Left lung (tissue), 10 donors: Measurements from ENCODE around the gene OTUD7B. TPM values are rescaled to one million over a fixed set of nuclear protein-coding genes. Genes with fewer than 3 reads are reported as not detected.
A peak's percentile ranks its signal among the peaks of the same experiment; 100 is the strongest.

Source experiments
- ATAC-seq: fragments of 200-7000 bp; cut with Tn5 transposase; one replicate; pipeline ENCODE4 v1.9.1; 2020; ENCODE audit warnings: moderate library complexity
- DNase-seq, 4 donors: peaks; one replicate each; pipeline ENCODE4 v3.0.0-alpha.2; 2013 to 2020
- H3K27ac ChIP-seq, 2 donors: fragments of 200-600 bp; sonication (generic) in 1 of 2; one replicate each; pipeline versions ENCODE4 v1.5.0 to v1.8.0; 2020 to 2021
- H3K27me3 ChIP-seq, 2 donors: fragments of 200-600 bp; sonication (generic) in 1 of 2; one replicate each; pipeline versions ENCODE4 v1.5.0 to v1.8.0; 2020 to 2021
- H3K36me3 ChIP-seq, 2 donors: fragments of 200-600 bp; sonication (generic) in 1 of 2; one replicate each; pipeline versions ENCODE4 v1.5.0 to v1.8.0; 2020 to 2021
- H3K4me1 ChIP-seq, 2 donors: fragments of 200-600 bp; one replicate each; pipeline ENCODE4 v1.8.0; 2021
- H3K4me3 ChIP-seq, 2 donors: fragments of 200-600 bp; sonication (generic) in 1 of 2; one replicate each; pipeline versions ENCODE4 v1.5.0 to v1.8.0; 2020 to 2021; ENCODE audit warnings: mild to moderate bottlenecking in 1 of 2
- H3K9me3 ChIP-seq, 2 donors: fragments of 200-600 bp; sonication (generic) in 1 of 2; one replicate each; pipeline versions ENCODE4 v1.5.0 to v1.8.0; 2020 to 2021
- intact Hi-C, 2 donors: fragments of 100-400 bp; cut with DNase I; formaldehyde crosslinking; loops; one replicate each; pipeline versions ENCODE4 v1.11.2 to v1.14.2; 2022
- polyA plus RNA-seq, 6 donors: library from polyadenylated mRNA; unstranded; fragments of 120-200 nt; gene quantifications; one replicate each; pipeline ENCODE4 v1.2.1, GENCODE V29; 2013; ENCODE audit not compliant: insufficient read length in 6 of 6
- total RNA-seq, 2 donors: library from RNA; stranded (reverse); fragmentation: NEBNext Ultra II Directional; extraction: Animal tissue kit (Norgen Biotek cat#: 25700); gene quantifications; one replicate each; pipeline ENCODE4 v1.2.1, GENCODE V29; 2021
- TF ChIP-seq, protein P1 (sequence below), 2 donors: fragments of 200-600 bp; sonication (generic) in 1 of 2; IDR thresholded peaks; one replicate each; pipeline versions ENCODE4 v1.5.0 to v1.8.0; 2021; ENCODE audit warnings: antibody characterized with exemption in 2 of 2
- donor health status: DM: no; HTN: yes; CAD: no.
- donor health status: DM: no; HTN: no; CAD: no.

The OTUD7B gene
- total and polyA plus RNA-seq, 8 donors: 18.9 to 31.7 (median 20.4) TPM

DNA sequence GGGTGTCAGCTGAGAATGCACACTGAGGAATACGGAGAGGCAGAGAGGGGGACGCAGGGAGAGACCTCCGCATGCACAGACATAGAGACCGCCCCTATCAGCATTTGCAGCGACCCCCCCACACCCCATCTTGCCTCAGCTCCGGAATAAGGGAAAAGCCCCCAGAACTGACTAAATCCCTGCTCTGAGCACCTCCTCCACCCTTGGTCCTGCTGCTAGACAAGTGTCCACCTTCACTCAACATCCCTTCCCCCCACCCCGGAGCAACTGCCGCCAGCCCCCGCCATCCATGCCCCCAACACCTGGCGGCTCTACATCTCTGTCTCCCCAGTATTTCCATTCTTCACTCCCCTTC is 93.7 kb downstream of the OTUD7B start:
- Histone ChIP-seq H3K36me3 (peaks cover 0 to 8% of the 10 kb centered on the region in 2 donors), H3K27ac (no peak overlapping the region), H3K27me3 (peaks cover 0 to 23% of the 10 kb centered on the region in 2 donors), H3K4me3 (peak overlapping the region in 1 of 2 donors; percentile 30), H3K9me3 (no peaks in the 10 kb centered on the region), H3K4me1 (peaks cover 0 to 24% of the 10 kb centered on the region in 2 donors)
- DNase-seq (no peak), ATAC-seq (no peak)
- TF ChIP-seq, protein P1, sequence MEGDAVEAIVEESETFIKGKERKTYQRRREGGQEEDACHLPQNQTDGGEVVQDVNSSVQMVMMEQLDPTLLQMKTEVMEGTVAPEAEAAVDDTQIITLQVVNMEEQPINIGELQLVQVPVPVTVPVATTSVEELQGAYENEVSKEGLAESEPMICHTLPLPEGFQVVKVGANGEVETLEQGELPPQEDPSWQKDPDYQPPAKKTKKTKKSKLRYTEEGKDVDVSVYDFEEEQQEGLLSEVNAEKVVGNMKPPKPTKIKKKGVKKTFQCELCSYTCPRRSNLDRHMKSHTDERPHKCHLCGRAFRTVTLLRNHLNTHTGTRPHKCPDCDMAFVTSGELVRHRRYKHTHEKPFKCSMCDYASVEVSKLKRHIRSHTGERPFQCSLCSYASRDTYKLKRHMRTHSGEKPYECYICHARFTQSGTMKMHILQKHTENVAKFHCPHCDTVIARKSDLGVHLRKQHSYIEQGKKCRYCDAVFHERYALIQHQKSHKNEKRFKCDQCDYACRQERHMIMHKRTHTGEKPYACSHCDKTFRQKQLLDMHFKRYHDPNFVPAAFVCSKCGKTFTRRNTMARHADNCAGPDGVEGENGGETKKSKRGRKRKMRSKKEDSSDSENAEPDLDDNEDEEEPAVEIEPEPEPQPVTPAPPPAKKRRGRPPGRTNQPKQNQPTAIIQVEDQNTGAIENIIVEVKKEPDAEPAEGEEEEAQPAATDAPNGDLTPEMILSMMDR (IDR thresholded peaks at IDR 0.05): no peak
- intact Hi-C loops: no loop called here

DNA sequence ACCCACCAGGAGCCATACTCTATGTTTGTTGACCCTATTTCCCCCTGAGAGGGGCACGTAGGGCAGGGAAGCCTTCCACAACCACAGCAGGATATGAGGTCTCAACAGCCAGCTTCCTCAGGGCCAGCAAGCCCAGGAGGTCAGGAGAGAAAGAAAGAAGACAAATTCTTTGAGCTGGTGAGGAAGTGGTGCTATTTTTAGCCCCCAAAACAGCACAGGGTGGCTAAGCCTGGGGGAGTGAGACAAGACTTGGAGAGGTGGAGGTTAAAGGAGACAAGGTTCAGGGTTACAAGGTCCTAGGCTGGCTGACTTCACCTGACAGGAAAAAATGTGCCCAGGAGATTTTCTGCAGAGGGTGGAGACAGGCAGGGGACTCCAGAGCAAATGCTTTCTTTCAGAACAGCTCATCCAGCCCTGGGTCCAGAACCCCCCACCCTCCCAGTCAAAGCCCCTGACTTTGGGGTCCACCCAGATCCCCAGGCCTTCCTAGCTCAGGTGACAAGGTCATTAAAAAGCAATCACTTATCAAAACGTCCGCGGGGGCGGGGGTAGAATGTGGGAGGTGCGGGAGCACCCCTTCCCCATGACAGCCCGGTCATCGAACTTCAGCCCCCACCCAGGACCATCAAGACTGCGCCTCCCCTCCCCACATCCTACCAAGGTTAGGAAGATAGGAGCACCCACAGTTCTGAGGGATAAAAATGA is 94.2 kb downstream of the OTUD7B start:
- no peak for ATAC-seq
- TF ChIP-seq, protein P1 (IDR thresholded peaks at IDR 0.05): no peak
- no peak for DNase-seq
- Histone ChIP-seq H3K36me3 (peaks cover 0 to 3% of the 10 kb centered on the region in 2 donors), H3K27me3 (peaks cover 0 to 23% of the 10 kb centered on the region in 2 donors), H3K27ac (no peak overlapping the region), H3K4me3 (no peak overlapping the region), H3K9me3 (no peaks in the 10 kb centered on the region), H3K4me1 (peaks cover 0 to 24% of the 10 kb centered on the region in 2 donors)
- intact Hi-C loops: no loop called here

DNA sequence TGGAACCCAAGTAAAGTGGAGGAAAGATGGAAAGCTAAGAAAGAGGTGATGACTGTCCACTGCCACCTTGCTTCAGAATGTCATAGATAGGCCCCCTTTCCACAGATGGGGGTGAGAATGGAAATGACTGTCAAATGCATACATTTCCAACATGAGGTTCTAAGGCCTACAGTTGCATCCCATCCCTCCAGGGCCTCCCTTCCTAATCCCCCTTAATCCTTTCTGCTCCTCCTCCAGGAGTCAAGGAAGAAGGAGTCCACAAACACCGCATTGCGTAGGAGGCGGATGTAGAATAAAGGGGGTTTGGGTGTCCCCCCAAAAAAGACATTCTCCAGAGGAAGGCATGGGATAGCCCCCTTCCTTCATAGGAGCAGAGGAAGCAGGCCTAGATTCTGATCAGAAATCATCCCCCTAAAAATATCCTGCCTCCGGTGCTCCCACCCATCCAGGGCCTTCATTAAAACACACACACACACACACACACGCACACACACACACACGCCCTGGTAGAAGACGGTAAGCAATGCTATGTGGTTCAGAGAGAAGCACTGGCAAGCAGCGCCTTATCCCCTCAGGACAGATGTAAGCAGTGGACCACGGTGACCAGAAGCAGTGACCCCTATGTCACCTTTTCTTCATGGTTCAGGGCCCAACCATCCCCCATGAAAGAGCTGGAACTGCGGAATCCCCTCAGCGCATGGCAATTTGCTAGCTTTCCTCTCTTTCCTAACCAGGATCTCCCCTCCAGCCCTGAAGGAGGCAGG is 94.9 kb downstream of the OTUD7B start:
- no peak for ATAC-seq
- intact Hi-C loops: no loop called here

DNA sequence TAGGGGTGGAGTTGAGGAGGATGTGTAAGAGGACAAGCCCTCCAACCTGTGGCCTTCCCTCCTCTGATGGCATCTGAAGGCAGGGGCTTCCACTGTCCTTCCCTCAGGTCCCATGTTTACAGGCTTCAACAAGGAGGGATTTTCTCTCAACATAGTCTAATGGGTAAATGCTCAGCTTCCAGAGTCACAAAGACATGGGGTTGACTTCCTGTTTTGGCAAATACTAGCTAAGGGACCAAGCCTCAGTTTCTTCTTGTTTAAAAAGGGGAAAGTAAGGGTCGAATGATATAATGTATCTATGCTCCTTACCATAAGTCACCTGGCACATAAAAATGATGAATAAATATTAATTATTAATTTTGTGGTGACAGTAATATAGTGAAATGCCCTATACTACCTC is 96.0 kb downstream of the OTUD7B start:
- intact Hi-C loops: no loop called here
- Histone ChIP-seq H3K27ac (no peak overlapping the region), H3K36me3 (no peaks in the 10 kb centered on the region), H3K9me3 (no peaks in the 10 kb centered on the region), H3K4me3 (no peak overlapping the region), H3K27me3 (peaks cover 0 to 23% of the 10 kb centered on the region in 2 donors), H3K4me1 (peaks cover 0 to 24% of the 10 kb centered on the region in 2 donors)
- ATAC-seq (no peak), DNase-seq (no peak)
- TF ChIP-seq, protein P1 (IDR thresholded peaks at IDR 0.05): no peak

More for the DNA sequence above, 94.9 kb downstream of the OTUD7B start:
- peaks cover 0 to 24% of the 10 kb centered on the region in 2 donors for H3K4me1 ChIP-seq
- peaks cover 0 to 23% of the 10 kb centered on the region in 2 donors for H3K27me3 ChIP-seq
- DNase-seq: no peak
- no peaks in the 10 kb centered on the region for H3K36me3 ChIP-seq
- no peaks in the 10 kb centered on the region for H3K9me3 ChIP-seq
- H3K4me3 ChIP-seq: no peak overlapping the region
- TF ChIP-seq, protein P1 (IDR thresholded peaks at IDR 0.05): no peak
- H3K27ac ChIP-seq: no peak overlapping the region

DNA sequence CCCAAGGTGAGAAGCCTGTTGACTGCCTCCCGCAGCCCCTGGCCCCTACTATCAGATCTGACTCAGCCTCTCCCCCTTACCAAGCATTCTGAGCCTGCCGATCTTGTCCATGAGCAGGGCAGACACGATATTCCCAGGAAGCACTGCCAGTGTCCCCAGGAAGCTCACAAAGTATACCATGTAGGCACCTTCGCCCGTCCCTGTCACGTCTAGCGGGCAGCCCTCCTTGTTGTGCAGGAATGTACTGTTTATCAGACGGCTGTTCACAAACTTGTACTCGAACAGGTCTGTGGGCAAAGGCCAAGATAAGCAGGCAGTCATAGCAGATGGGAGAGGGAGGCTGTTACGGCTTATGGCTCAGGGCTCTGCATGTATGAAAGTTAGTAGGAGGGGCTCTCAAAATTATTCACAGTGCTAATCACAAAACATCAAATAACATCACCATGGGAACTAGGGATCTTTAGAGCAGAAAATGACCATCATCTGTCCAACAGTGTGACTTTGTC is 103.9 kb downstream of the OTUD7B start:
- H3K4me3 ChIP-seq: no peak overlapping the region
- intact Hi-C loops: no loop called here
- DNase-seq (no peak), ATAC-seq (no peak)
- H3K4me1 ChIP-seq: no peaks in the 10 kb centered on the region
- H3K9me3 ChIP-seq: no peaks in the 10 kb centered on the region
- TF ChIP-seq, protein P1 (IDR thresholded peaks at IDR 0.05): no peak
- no peaks in the 10 kb centered on the region for H3K36me3 ChIP-seq
- no peaks in the 10 kb centered on the region for H3K27me3 ChIP-seq
- no peak overlapping the region for H3K27ac ChIP-seq
